ENCODE measurements around the gene TMEM100. TPM values are rescaled to one million over a fixed set of nuclear protein-coding genes. Genes with fewer than 3 reads are reported as not detected.

TMEM100 gene
- not detected for total RNA-seq

DNA sequence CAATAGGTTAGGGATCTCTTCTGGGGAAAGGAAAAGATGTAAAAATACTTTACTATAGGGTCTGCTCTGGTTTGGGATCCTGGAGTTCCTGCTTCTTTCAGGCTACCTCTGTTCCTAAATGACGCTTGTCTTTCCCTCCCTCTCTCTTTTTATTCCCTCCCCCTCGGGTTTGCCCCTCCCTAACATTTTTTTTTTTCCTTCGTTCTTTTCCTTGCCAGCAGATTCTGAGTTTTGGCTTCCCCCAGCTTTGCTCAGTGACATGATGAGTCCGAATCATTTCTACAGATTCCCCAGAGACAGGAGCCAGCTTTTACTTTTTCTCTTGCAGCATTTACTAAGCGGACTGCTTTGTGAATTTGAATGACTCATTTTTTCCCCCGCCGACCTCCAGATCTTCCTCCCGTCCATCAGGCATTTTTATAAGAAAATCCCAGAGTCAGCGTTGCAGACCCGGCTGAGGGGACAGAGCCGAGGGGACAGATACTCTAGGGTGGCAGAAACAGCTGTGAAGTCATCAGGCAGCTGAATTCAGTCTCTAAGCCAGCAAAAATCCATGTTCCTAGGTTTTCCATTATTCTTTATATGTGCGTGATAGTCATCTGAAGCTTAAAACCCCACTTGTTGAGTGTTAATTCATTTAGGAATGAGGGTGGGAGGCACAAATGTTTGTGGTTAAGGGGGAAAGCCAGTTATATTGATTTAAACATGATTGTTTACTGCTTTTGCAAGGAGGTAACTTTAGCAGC, at the start of gene TMEM100:
TSS of gene TMEM100 (minus strand) at position 123 of the 746 bp plus-strand sequence. CDS start 1,794 bp downstream, outside the sequence.
- ATAC-seq (no peak), DNase-seq (ENCODE audit: low spot score in 2 of 2) (no peak)
- Mint-ChIP-seq H3K36me3 (no peaks in the 10 kb centered on the region), H3K27ac (no peak within 1 kb of the TSS), H3K9me3 (no peaks in the 10 kb centered on the region)

GRCh38 chr17:55772086-55772485, 49.4 kb upstream of the TMEM100 start:
- peaks cover 6 to 14% of the 10 kb centered on the region in 2 donors for H3K36me3 Mint-ChIP-seq
- DNase-seq (ENCODE audit: low spot score in 2 of 2) (no peak), ATAC-seq (no peak)
- no peak overlapping the region for H3K27ac Mint-ChIP-seq
- no peaks in the 10 kb centered on the region for H3K9me3 Mint-ChIP-seq

DNA sequence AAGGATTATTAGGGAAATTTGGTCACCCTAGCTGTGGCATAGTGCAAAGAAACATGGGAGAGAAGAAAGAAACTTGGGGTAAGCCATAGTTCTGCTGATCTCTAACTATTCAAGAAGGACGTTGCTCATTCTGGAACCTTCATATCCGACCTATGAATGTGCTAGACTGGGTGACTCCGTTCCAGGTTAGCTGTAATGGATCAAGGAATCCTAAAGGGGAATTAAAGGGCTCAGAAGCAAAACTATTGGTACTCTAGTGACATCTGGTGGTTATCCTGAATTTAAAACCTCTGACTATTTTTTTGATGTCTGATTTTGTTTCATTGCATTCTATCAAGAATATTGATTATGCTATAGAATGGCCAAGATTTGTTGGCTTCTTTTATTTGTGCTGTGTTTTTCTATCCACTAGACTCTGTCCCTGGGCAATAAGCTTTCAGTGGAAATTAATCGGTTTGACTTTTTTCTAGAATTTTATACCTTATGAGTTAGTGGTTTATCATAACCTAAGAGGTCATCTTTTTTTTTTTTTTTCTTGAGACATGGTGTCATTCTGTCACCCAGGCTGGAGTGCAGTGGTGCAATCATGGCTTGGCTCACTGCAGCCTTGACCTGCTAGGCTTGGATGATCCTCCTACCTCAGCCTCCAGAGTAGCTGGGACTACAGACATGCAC, 47.7 kb upstream of the TMEM100 start:
- no peak for ATAC-seq
- peaks cover 6 to 14% of the 10 kb centered on the region in 2 donors for H3K36me3 Mint-ChIP-seq

DNA sequence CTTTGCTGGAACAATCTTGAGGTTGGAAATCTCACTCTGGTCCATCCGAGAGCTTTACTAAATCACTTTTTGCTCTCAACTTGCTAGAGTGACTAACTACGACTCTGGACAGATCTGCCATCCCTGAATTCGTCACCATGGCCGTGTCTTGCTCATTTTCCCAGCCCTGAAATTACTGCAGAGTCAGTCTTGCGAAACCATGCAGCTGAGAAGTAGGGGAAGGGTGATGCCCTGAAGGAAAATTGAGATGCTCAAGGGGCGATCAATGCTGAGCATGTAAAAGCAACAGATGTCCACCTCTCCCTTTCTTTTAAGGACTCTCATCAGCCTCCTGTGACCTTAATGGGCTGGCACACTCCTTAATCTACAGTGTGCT, 46.9 kb upstream of the TMEM100 start:
- ATAC-seq: no peak
- no peak overlapping the region for H3K27ac Mint-ChIP-seq
- H3K36me3 Mint-ChIP-seq: peaks cover 6 to 14% of the 10 kb centered on the region in 2 donors
- DNase-seq (ENCODE audit: low spot score in 2 of 2): no peak
- no peaks in the 10 kb centered on the region for H3K9me3 Mint-ChIP-seq

More for the DNA sequence above, 47.7 kb upstream of the TMEM100 start:
- no peak for DNase-seq (ENCODE audit: low spot score in 2 of 2)
- Mint-ChIP-seq H3K9me3 (no peaks in the 10 kb centered on the region), H3K27ac (peak overlapping the region in 1 of 2 donors; percentile 52)

GRCh38 chr17:55768936-55769624, 46.4 kb upstream of the TMEM100 start:
- no peak overlapping the region for H3K27ac Mint-ChIP-seq
- DNase-seq (ENCODE audit: low spot score in 2 of 2) (no peak), ATAC-seq (no peak)
- no peaks in the 10 kb centered on the region for H3K9me3 Mint-ChIP-seq
- H3K36me3 Mint-ChIP-seq: peaks cover 6 to 14% of the 10 kb centered on the region in 2 donors

DNA sequence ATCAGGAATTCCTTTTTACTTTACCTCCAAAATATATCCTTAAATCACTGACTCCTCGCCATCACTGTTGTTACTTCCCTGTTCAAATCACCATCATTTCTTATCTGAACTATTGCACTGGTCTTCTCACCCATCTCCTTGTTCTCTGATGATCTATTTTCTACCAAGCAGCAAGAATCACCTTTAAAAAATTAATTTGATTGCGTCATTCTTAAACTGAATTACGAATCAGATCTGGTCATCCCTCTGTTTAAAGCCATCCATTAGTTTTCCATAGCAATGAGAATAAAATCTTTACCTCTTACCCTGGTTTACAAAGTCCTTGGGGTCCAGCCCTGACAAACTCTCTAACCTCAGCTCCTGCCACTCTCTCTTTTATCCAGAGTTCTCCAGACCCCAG, 42.8 kb upstream of the TMEM100 start:
- Mint-ChIP-seq H3K36me3 (no peaks in the 10 kb centered on the region), H3K27ac (no peak overlapping the region), H3K9me3 (no peaks in the 10 kb centered on the region)
- DNase-seq (ENCODE audit: low spot score in 2 of 2): no peak
- no peak for ATAC-seq

DNA sequence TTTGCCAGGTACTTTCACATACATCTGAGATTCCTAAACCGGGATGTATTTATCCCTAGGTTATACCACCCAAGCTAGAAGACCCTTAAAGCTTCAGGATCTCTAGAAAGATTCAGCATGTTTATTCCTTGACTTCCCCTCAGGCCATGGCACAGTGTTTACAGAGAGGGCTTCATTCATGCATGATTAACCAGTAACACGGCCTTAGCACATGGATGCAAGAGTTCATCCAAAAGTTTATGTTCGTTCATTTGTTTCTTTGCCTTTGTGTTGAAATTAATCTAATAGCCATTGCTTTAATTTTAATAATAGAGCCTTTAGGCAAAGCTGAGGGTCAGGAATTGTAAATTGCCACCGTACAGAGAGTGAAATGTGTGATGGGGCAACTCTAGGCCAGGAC, 41.9 kb upstream of the TMEM100 start:
- no peaks in the 10 kb centered on the region for H3K9me3 Mint-ChIP-seq
- H3K27ac Mint-ChIP-seq: no peak overlapping the region
- no peaks in the 10 kb centered on the region for H3K36me3 Mint-ChIP-seq
- ATAC-seq (no peak), DNase-seq (ENCODE audit: low spot score in 2 of 2) (no peak)

- H3K27ac Mint-ChIP-seq: no peak overlapping the region
- no peaks in the 10 kb centered on the region for H3K9me3 Mint-ChIP-seq
- no peak for ATAC-seq
- DNase-seq (ENCODE audit: low spot score in 2 of 2): no peak
- no peaks in the 10 kb centered on the region for H3K36me3 Mint-ChIP-seq
Measured at GRCh38 chr17:55763856-55764255, 41.2 kb upstream of the TMEM100 start.

DNA sequence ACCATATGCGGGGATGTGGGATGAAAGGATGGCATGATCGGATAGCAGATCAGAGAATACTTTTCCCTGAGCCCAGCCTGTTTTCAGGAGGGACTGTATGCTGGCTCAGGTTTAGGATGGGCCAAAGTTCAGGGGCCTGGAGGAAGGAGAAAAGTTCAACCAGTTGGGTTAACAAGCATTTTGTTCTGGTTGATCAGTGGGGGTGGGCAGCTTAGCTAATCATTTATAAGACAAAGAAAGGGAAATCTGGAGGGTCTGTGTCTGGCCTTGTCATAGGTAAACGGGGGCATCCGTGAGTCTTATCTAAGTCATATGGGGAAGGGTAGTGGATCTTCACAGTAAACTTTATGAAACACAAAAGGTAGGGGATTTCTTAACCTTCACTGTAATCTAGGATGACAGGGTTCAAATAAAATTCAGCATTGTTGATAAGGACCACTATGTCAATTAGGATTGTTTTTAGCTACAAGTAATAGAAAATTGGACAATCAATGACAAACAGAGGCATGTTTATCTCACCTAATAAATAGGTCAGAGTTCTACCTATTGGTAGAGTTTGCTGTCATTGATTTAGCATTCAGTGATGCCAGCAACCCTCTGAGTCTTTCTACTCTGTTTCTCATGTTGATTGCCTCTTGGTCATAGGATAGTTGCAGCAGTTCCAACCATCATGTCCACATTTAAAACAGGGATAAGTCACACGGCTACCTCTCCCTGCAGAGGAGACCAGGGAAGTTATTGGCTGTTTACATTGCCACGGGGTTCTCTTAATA, 39.6 kb upstream of the TMEM100 start:
- no peak overlapping the region for H3K27ac Mint-ChIP-seq
- DNase-seq (ENCODE audit: low spot score in 2 of 2): no peak
- no peak for ATAC-seq
- no peaks in the 10 kb centered on the region for H3K9me3 Mint-ChIP-seq
- H3K36me3 Mint-ChIP-seq: no peaks in the 10 kb centered on the region

- Mint-ChIP-seq H3K9me3 (no peaks in the 10 kb centered on the region), H3K27ac (no peak overlapping the region), H3K36me3 (no peaks in the 10 kb centered on the region)
- no peak for DNase-seq (ENCODE audit: low spot score in 2 of 2)
- no peak for ATAC-seq
Measured at GRCh38 chr17:55760643-55761355, 38.1 kb upstream of the TMEM100 start.

- peaks cover 0 to 9% of the 10 kb centered on the region in 2 donors for H3K36me3 Mint-ChIP-seq
- no peak overlapping the region for H3K27ac Mint-ChIP-seq
- DNase-seq (ENCODE audit: low spot score in 2 of 2): no peak
- ATAC-seq: no peak
- H3K9me3 Mint-ChIP-seq: no peaks in the 10 kb centered on the region
Measured at GRCh38 chr17:55758171-55758570, 35.5 kb upstream of the TMEM100 start.

GRCh38 chr17:55757659-55758058, 35.0 kb upstream of the TMEM100 start:
- H3K27ac Mint-ChIP-seq: no peak overlapping the region
- H3K9me3 Mint-ChIP-seq: no peaks in the 10 kb centered on the region
- DNase-seq (ENCODE audit: low spot score in 2 of 2) (no peak), ATAC-seq (no peak)
- H3K36me3 Mint-ChIP-seq: peaks cover 0 to 9% of the 10 kb centered on the region in 2 donors

DNA sequence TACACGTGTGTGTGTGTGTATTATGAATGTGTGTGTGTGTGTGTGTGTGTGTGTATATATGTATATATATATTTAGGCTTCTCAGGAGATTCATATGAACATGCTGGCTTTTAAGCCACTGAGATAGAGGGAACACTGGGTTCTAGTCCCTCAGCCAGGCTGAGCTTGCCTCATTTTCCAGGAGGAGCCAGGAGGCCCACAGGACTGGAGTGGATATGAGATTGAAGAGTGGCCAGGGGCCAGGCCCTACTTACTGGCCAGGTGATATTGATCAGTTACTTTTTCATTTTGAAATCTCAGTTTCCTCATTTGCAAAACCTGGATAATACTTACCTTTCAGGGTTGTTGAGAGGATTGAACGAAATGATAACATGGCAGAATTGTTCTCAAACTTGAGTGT, 34.0 kb upstream of the TMEM100 start:
- H3K36me3 Mint-ChIP-seq: peaks cover 2 to 9% of the 10 kb centered on the region in 2 donors
- ATAC-seq (no peak), DNase-seq (ENCODE audit: low spot score in 2 of 2) (no peak)
- no peak overlapping the region for H3K27ac Mint-ChIP-seq
- H3K9me3 Mint-ChIP-seq: no peaks in the 10 kb centered on the region

DNA sequence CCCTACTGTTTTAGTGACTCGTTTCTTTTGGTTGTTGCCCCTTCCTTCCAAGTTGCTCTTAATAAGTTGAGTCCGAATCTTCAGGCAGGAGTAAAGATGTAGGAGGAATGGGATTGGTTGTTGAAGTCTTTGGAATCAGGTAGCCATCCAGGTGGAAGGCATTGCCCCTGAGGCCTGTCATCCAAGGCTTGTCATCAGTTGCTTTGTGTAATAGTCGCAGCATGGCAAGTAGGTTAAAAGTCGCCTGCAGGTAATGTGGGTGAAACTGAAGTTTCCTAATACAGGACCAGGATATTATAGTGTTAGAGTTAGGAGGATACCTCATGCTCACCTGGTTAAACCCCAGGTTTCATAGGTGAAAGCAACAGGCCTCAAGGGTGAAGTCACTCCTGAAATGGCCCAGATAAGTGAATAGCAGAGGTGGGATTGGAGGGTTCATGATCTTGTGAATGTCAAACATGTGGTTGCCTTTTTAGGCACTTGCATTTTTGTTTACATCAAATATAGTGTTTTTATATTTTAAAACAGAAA, 29.1 kb upstream of the TMEM100 start:
- ATAC-seq (no peak), DNase-seq (ENCODE audit: low spot score in 2 of 2) (no peak)
- H3K27ac Mint-ChIP-seq: peak overlapping the region in 1 of 2 donors; percentile 83
- peaks cover 4 to 9% of the 10 kb centered on the region in 2 donors for H3K36me3 Mint-ChIP-seq
- H3K9me3 Mint-ChIP-seq: no peaks in the 10 kb centered on the region

GRCh38 chr17:55750750-55751657, 28.3 kb upstream of the TMEM100 start, which contains the start of gene PCTP:
Gene PCTP, plus strand, starts transcription at chr17:55751051. Its CDS starts 53 bp downstream, at chr17:55751104.
- H3K9me3 Mint-ChIP-seq: no peaks in the 10 kb centered on the region
- peak within 1 kb of the TSS in 1 of 2 donors; percentile 83 for H3K27ac Mint-ChIP-seq
- ATAC-seq (peak; percentile 99), DNase-seq (ENCODE audit: low spot score in 2 of 2) (peak; percentile 90 to 91)
- peaks cover 4 to 9% of the 10 kb centered on the region in 2 donors for H3K36me3 Mint-ChIP-seq
